ENCODE data around the gene RBBP8NL.

The RBBP8NL gene

GRCh38 chr20:62451156-62451767 is 23.9 kb upstream of the RBBP8NL start:
- TF ChIP-seq CTCF (IDR thresholded peaks at IDR 0.05; ENCODE audit: insufficient read depth, low read length, poor library complexity, severe bottlenecking) = no peak
- DNase-seq (ENCODE audit: extremely low read depth, insufficient read length) = no peak
- H3K4me3 ChIP-seq (replicated peaks; ENCODE audit: low read depth, low read length) = no peak overlapping the region
- H3K36me3 ChIP-seq (ENCODE audit: control insufficient read depth, insufficient read depth, low read length) = no peaks in the 10 kb centered on the region
- no peaks in the 10 kb centered on the region; the same call in 1 of the 2 replicates for H3K27me3 ChIP-seq (replicated peaks; ENCODE audit: control insufficient read depth, insufficient read depth, low read length)

GRCh38 chr20:62449951-62450691 is 22.8 kb upstream of the RBBP8NL start:
- Histone ChIP-seq H3K4me3 (replicated peaks; ENCODE audit: low read depth, low read length) (no peak overlapping the region), H3K36me3 (ENCODE audit: control insufficient read depth, insufficient read depth, low read length) (no peaks in the 10 kb centered on the region), H3K27me3 (replicated peaks; ENCODE audit: control insufficient read depth, insufficient read depth, low read length) (no peaks in the 10 kb centered on the region; the same call in 1 of the 2 replicates)
- no peak for DNase-seq (ENCODE audit: extremely low read depth, insufficient read length)
- TF ChIP-seq CTCF (IDR thresholded peaks at IDR 0.05; ENCODE audit: insufficient read depth, low read length, poor library complexity, severe bottlenecking) = peak; percentile 2

- no peak for TF ChIP-seq CTCF (IDR thresholded peaks at IDR 0.05; ENCODE audit: insufficient read depth, low read length, poor library complexity, severe bottlenecking)
- Histone ChIP-seq H3K36me3 (ENCODE audit: control insufficient read depth, insufficient read depth, low read length) (no peaks in the 10 kb centered on the region), H3K4me3 (replicated peaks; ENCODE audit: low read depth, low read length) (no peak overlapping the region), H3K27me3 (replicated peaks; ENCODE audit: control insufficient read depth, insufficient read depth, low read length) (no peaks in the 10 kb centered on the region; the same call in 1 of the 2 replicates)
- no peak for DNase-seq (ENCODE audit: extremely low read depth, insufficient read length)
Measured at GRCh38 chr20:62448788-62449187, 21.4 kb upstream of the RBBP8NL start.

GRCh38 chr20:62448038-62448437 is 20.7 kb upstream of the RBBP8NL start:
- no peaks in the 10 kb centered on the region; the same call in 1 of the 2 replicates for H3K27me3 ChIP-seq (replicated peaks; ENCODE audit: control insufficient read depth, insufficient read depth, low read length)
- TF ChIP-seq CTCF (IDR thresholded peaks at IDR 0.05; ENCODE audit: insufficient read depth, low read length, poor library complexity, severe bottlenecking) = no peak
- no peak for DNase-seq (ENCODE audit: extremely low read depth, insufficient read length)
- H3K4me3 ChIP-seq (replicated peaks; ENCODE audit: low read depth, low read length) = no peak overlapping the region
- no peaks in the 10 kb centered on the region for H3K36me3 ChIP-seq (ENCODE audit: control insufficient read depth, insufficient read depth, low read length)

GRCh38 chr20:62446888-62447869 is 19.8 kb upstream of the RBBP8NL start:
- H3K27me3 ChIP-seq (replicated peaks; ENCODE audit: control insufficient read depth, insufficient read depth, low read length) = no peaks in the 10 kb centered on the region; the same call in 1 of the 2 replicates
- H3K36me3 ChIP-seq (ENCODE audit: control insufficient read depth, insufficient read depth, low read length) = no peaks in the 10 kb centered on the region
- TF ChIP-seq CTCF (IDR thresholded peaks at IDR 0.05; ENCODE audit: insufficient read depth, low read length, poor library complexity, severe bottlenecking) = no peak
- H3K4me3 ChIP-seq (replicated peaks; ENCODE audit: low read depth, low read length) = no peak overlapping the region
- no peak for DNase-seq (ENCODE audit: extremely low read depth, insufficient read length)

Measured in GM06990 (cell line).